Measurements from ENCODE around the gene NOXO1.

NOXO1 gene

GRCh38 chr16:2026461-2027023 lies 45.3 kb upstream of the NOXO1 start, which contains the start of gene NHERF2:
NHERF2 (plus strand) TSS chr16:2026902; CDS start chr16:2027006, 104 bp downstream.
- peak; percentile 82 for DNase-seq (ENCODE audit: insufficient read length, low spot score)
- no peak for TF ChIP-seq CTCF (IDR thresholded peaks at IDR 0.05; ENCODE audit: insufficient read depth, missing control alignments)
- no peak for FAIRE-seq

GRCh38 chr16:2025878-2026460 lies 44.7 kb upstream of the NOXO1 start:
- FAIRE-seq (no peak), DNase-seq (ENCODE audit: insufficient read length, low spot score) (no peak)
- TF ChIP-seq CTCF (IDR thresholded peaks at IDR 0.05; ENCODE audit: insufficient read depth, missing control alignments), result no peak

GRCh38 chr16:2025251-2025650 lies 44.0 kb upstream of the NOXO1 start:
- FAIRE-seq (no peak), DNase-seq (ENCODE audit: insufficient read length, low spot score) (no peak)
- no peak for TF ChIP-seq CTCF (IDR thresholded peaks at IDR 0.05; ENCODE audit: insufficient read depth, missing control alignments)

GRCh38 chr16:2024032-2024420 lies 42.8 kb upstream of the NOXO1 start:
- FAIRE-seq, result no peak
- no peak for DNase-seq (ENCODE audit: insufficient read length, low spot score)
- TF ChIP-seq CTCF (IDR thresholded peaks at IDR 0.05; ENCODE audit: insufficient read depth, missing control alignments), result no peak

- no peak for FAIRE-seq
- peak; percentile 84 for TF ChIP-seq CTCF (IDR thresholded peaks at IDR 0.05; ENCODE audit: insufficient read depth, missing control alignments)
- peak; percentile 99 for DNase-seq (ENCODE audit: insufficient read length, low spot score)
Observed at GRCh38 chr16:2023092-2024031, 42.1 kb upstream of the NOXO1 start.

- DNase-seq (ENCODE audit: insufficient read length, low spot score) (no peak), FAIRE-seq (no peak)
- TF ChIP-seq CTCF (IDR thresholded peaks at IDR 0.05; ENCODE audit: insufficient read depth, missing control alignments), result no peak
Observed at GRCh38 chr16:2022723-2023091, 41.4 kb upstream of the NOXO1 start.

Data from D721Med (cell line).